ENCODE results near the gene EYS.

DNA sequence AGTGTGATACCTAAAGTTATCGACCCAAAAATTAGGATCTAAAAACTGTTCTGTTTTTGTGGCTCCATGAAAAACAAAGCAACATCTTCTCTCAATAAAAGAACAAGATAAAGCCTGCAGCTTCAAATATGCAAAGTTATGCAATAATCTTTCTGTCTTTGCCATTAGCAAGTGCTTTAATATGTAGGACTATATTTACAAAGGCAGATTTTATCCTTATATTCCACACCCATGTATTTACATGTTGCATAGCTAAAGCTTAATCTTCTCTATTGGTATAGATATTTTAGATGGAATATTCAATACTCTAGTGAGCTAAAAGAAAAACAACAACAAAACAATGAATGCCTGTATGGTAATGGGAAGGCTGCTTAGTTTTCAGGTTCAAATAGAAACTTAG is 1443.2 kb downstream of the EYS start:
- TF ChIP-seq, protein P1, sequence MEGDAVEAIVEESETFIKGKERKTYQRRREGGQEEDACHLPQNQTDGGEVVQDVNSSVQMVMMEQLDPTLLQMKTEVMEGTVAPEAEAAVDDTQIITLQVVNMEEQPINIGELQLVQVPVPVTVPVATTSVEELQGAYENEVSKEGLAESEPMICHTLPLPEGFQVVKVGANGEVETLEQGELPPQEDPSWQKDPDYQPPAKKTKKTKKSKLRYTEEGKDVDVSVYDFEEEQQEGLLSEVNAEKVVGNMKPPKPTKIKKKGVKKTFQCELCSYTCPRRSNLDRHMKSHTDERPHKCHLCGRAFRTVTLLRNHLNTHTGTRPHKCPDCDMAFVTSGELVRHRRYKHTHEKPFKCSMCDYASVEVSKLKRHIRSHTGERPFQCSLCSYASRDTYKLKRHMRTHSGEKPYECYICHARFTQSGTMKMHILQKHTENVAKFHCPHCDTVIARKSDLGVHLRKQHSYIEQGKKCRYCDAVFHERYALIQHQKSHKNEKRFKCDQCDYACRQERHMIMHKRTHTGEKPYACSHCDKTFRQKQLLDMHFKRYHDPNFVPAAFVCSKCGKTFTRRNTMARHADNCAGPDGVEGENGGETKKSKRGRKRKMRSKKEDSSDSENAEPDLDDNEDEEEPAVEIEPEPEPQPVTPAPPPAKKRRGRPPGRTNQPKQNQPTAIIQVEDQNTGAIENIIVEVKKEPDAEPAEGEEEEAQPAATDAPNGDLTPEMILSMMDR (IDR thresholded peaks at IDR 0.05; ENCODE audit: low read length), result no peak
- no peak for TF ChIP-seq EZH2phosphoT487 (IDR thresholded peaks at IDR 0.05; ENCODE audit: low read length)

All from MM.1S (cell line).